ENCODE results near the gene TBC1D9. TPM values are rescaled to one million over a fixed set of nuclear protein-coding genes. Genes with fewer than 3 reads are reported as not detected.

The TBC1D9 gene
- total RNA-seq, 2 experiments from 2014 or later = 0.04 TPM; not detected in 1

DNA sequence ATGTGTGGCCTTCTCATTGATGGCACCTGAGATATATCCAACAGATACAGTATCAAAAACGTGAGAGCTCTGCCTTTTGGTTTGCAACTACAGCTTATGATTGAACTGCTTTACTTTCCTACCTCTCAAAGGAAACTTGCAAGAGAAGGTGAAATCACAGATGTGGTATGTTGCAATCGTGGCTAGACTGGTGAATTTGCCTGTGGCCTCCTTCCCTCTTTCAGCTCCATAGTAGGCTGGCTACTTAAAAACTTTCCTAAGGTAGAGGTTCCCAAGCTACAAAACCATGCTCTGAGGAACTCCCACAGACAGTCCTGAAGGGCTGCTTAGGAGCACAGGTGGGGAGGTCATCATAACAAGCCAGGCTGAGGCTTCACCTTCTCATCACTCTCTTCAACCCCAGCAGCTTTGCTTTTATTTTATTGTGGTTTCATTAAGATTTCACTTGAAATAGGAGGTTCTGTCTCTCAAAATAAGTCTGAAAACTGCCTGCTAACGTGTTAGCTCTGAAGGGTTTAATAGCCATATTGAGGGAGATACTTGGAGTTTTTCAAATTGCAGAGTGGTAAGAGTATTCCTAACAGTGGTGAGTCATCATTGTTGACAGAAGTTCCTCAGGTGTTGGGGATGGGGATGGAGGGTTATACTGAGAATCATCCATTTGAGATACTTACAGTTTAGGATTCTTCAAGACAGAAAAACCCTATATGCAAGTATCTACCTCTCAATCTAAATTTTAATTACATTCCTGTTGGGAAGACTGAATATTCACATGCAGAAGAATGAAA is 93.9 kb downstream of the TBC1D9 start:
- H3K36me3 Mint-ChIP-seq (ENCODE audit: low read depth) = no peaks in the 10 kb centered on the region
- POLR2A ChIA-PET = no interaction called here
- H3K4me1 Mint-ChIP-seq = peaks cover 5% of the 10 kb centered on the region
- H3K4me3 Mint-ChIP-seq = no peak overlapping the region
- peaks cover 4% of the 10 kb centered on the region for H3K27me3 Mint-ChIP-seq
- DNase-seq = no peak
- no peak overlapping the region for H3K27ac Mint-ChIP-seq
- no peaks in the 10 kb centered on the region for H3K9me3 Mint-ChIP-seq
- CTCF ChIA-PET = no interaction called here

DNA sequence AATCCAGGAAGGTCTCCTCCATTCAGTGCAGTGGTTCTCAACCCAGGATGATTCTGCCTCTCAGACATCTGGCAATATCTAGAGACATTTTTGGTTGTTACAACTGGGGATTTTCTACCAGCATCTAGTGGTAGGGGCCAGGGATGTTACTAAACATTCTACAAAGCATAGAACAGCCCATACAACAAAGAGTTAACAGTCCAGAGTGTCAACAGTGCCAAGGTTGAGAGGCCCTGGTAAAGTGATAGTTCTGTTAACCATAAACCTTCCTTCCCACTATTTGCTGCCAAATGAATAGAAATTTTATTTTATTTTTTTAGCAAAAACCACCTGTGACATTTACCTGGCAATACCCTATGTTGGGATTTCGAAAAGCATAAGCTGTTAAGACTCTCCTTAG is 94.6 kb downstream of the TBC1D9 start:
- ChIA-PET POLR2A (no interaction called here), CTCF (no interaction called here)

DNA sequence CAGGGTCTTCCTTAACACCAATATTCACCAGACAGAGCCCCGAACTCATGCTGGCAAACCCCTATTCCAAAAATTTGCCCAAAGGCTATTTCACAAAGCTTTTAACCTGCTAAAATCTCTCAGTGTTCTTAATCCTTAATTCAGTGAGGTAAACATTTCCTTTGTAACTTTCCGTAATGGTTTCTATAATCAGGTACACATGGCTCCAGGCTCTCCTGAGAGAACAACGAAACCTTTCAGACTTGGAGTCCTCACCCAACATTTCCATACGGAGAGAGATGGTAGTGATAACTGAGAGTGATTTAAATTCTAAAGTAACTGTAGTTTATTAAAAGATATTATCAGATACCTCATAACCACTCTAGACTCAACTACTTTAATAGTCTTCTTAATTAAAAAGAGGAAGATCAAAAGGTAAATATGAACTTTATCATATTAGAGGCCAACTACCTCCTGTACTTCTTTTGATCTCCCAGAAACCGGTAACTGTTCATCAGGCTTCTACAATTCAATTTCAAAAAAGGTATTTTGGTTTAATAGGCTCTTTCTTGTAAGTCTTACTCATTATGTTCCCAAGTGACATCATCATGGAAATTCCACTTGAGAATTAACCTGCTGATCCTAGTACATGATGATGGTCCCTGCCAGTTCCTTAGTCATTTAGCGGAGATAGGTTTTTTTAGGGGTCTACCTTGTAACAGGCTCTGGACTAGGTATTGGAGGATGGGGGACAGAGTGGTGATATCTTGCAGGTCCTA is 96.1 kb downstream of the TBC1D9 start:
- CTCF ChIA-PET = no interaction called here
- peaks cover 9% of the 10 kb centered on the region for H3K27me3 Mint-ChIP-seq
- DNase-seq = no peak
- no peaks in the 10 kb centered on the region for H3K4me1 Mint-ChIP-seq
- H3K4me3 Mint-ChIP-seq = no peak overlapping the region
- no peaks in the 10 kb centered on the region for H3K36me3 Mint-ChIP-seq (ENCODE audit: low read depth)
- H3K27ac Mint-ChIP-seq = no peak overlapping the region
- no peaks in the 10 kb centered on the region for H3K9me3 Mint-ChIP-seq
- POLR2A ChIA-PET = no interaction called here

More for the DNA sequence above, 94.6 kb downstream of the TBC1D9 start:
- Mint-ChIP-seq H3K9me3 (no peaks in the 10 kb centered on the region), H3K27ac (no peak overlapping the region), H3K4me3 (no peak overlapping the region), H3K4me1 (no peaks in the 10 kb centered on the region), H3K27me3 (peaks cover 4% of the 10 kb centered on the region), H3K36me3 (ENCODE audit: low read depth) (no peaks in the 10 kb centered on the region)
- no peak for DNase-seq

DNA sequence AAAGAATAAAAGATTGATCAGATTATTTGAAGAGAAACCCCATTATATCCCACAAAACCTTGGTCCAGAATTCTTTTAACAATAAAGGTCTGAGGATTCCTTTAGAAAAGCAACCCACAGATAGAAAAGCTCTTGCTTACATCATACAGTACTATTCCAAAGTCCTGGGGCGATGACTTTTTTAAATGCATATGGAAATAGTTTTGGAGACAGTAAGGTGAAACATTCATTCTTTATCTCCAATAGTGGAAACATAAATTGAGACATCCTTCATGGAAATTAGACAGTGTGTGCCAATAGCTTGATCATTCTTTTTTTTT is 101.7 kb downstream of the TBC1D9 start:
- Mint-ChIP-seq H3K4me3 (no peak overlapping the region), H3K4me1 (no peaks in the 10 kb centered on the region), H3K9me3 (no peaks in the 10 kb centered on the region), H3K36me3 (ENCODE audit: low read depth) (no peaks in the 10 kb centered on the region), H3K27ac (no peak overlapping the region), H3K27me3 (peaks cover 11% of the 10 kb centered on the region)
- CTCF ChIA-PET = no interaction called here
- POLR2A ChIA-PET = no interaction called here
- DNase-seq = no peak

DNA sequence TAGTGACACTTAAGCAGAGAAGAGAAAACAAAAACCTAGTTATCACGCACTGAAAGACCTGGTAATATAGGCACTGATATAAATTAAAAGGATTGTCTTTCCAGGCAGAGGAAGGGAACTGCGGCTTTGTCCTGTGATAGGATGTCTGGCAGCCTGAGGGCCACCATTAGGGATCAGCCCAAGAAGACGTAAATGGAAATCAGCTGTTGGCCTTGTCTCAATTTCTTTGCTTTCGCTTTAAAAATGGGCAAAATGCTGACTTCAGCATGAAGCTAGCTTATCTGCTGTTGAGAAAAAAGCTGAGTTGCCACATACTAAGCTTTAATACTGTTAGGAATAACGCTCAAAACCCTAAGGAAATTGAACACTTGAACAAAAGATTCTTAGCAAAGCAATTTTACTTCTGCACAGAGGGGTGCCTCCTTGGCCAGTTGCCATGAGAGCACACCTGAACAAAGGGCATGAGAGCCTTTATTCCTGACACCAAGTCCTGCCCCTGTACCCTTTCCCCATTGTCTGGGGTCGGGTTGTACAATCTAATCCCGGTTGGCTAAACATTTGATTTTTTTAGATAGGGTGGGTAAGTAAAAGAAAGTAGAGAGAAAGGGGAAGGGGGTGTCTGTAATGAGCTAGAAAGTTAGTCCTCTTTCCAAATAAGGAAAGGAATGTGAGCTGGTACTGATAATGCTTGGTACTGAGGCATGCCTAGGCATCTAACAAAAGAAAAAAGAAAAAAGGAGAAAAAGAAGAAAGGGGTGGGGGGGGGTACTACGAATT is 102.3 kb downstream of the TBC1D9 start:
- no peak overlapping the region for H3K4me3 Mint-ChIP-seq
- CTCF ChIA-PET = interaction anchor here (0.7 kb wide), 1 partner anchor 1630 kb away, joined by 3 read pairs; no protein-coding TSS in a partner anchor
- no peaks in the 10 kb centered on the region for H3K36me3 Mint-ChIP-seq (ENCODE audit: low read depth)
- DNase-seq = no peak
- no peak overlapping the region for H3K27ac Mint-ChIP-seq
- peaks cover 11% of the 10 kb centered on the region for H3K27me3 Mint-ChIP-seq
- H3K9me3 Mint-ChIP-seq = no peaks in the 10 kb centered on the region
- POLR2A ChIA-PET = no interaction called here
- H3K4me1 Mint-ChIP-seq = no peaks in the 10 kb centered on the region

DNA sequence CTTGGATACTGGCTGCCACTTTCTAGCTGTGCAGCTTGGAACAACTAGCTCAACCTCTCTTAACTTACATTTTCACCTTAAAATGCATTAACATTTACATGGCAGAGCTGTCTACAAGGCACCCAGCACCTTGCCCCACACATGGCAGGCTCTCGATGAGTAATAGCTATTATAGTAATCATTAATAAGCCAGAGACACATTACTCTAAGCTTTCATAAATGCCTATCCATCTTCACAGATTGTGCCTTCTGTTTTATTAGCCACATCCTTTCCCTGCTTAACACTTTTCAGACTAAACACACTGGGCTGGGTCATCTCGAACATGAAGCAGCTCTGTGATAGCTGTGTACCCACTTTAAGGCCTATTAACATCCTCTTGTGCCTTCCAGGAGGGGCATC is 103.6 kb downstream of the TBC1D9 start:
- Mint-ChIP-seq H3K36me3 (ENCODE audit: low read depth) (no peaks in the 10 kb centered on the region), H3K4me3 (no peak overlapping the region), H3K9me3 (no peaks in the 10 kb centered on the region), H3K4me1 (no peaks in the 10 kb centered on the region), H3K27me3 (peaks cover 15% of the 10 kb centered on the region), H3K27ac (no peak overlapping the region)
- DNase-seq = no peak
- POLR2A ChIA-PET = no interaction called here
- CTCF ChIA-PET = interaction anchor here (1.2 kb wide), 1 partner anchor 353 kb away, joined by 3 read pairs; no protein-coding TSS in a partner anchor

DNA sequence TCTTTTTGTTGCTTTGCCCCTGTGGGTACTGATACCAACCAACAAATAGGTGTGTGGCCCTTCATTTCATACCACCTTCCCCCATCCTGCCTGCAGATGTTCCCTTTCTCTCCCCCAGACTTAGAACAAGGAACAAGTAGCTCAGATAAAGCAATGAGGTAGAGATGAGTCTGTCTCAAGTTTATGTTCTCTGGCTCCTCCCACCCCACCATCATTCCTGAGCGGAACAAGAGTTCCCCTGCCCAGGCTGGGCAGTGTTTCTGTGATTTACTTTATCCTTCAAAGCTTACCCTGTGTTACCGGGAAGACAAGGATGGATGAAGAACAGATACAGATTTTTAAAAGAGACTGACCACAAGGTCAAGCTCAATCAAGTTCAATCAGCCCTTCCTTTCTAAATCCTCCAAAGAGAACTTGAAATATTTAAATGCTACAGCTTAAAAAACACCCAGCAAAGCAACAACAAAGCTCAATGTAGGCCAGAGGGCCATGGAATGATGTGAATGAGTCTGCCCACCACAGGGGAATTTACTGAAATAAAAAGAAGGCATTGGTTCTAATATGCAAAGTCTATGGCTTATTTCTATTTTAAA is 107.4 kb downstream of the TBC1D9 start:
- no peaks in the 10 kb centered on the region for H3K4me1 Mint-ChIP-seq

DNA sequence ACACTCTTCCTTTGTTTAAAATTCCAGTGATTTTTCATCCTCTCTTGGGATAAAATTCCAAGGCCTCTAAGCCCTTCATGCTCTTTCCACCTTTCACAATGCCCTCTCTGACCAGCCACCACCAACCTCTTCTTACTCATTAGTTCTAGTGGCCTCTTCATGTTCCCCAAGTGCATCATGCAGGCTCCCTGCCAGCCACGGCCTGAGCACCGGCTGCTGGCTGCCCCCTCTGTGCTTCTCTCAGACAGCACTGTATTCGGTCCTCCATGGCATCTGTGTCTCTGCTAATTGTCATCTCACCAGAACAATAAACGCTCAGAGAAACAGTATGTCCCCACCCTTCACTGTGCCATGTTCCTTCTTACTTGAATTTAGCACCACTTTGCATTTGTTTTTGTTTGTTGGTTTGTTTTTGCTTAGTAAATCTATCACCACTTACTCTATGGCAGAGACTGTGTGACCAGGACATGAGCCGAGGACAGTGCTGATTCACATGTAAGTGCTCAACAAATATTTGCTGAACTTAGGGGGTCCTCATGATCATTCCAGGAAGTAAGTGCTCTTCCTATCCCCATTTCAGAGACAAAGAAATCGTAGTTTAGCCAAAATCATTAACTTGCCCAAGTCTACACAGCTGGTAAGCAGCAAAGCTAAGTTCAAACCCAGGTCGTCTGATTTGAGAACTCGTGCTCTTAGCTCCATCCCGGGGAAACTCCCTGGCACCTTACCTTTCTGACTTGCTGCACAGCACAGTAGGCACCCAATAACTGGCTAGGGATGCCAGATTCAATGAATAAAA is 110.4 kb downstream of the TBC1D9 start:
- Mint-ChIP-seq H3K36me3 (ENCODE audit: low read depth) (no peaks in the 10 kb centered on the region), H3K4me3 (no peak overlapping the region), H3K27ac (no peak overlapping the region), H3K9me3 (no peaks in the 10 kb centered on the region), H3K4me1 (no peaks in the 10 kb centered on the region), H3K27me3 (peaks cover 9% of the 10 kb centered on the region)
- ChIA-PET POLR2A (no interaction called here), CTCF (interaction anchor here (1.0 kb wide), 1 partner anchor 567 kb away, joined by 3 read pairs; no protein-coding TSS in a partner anchor)
- DNase-seq = no peak

More for the DNA sequence above, 107.4 kb downstream of the TBC1D9 start:
- H3K27me3 Mint-ChIP-seq = peaks cover 14% of the 10 kb centered on the region
- H3K27ac Mint-ChIP-seq = no peak overlapping the region
- ChIA-PET POLR2A (no interaction called here), CTCF (no interaction called here)
- DNase-seq = no peak
- H3K9me3 Mint-ChIP-seq = no peaks in the 10 kb centered on the region
- H3K4me3 Mint-ChIP-seq = no peak overlapping the region
- H3K36me3 Mint-ChIP-seq (ENCODE audit: low read depth) = no peaks in the 10 kb centered on the region

DNA sequence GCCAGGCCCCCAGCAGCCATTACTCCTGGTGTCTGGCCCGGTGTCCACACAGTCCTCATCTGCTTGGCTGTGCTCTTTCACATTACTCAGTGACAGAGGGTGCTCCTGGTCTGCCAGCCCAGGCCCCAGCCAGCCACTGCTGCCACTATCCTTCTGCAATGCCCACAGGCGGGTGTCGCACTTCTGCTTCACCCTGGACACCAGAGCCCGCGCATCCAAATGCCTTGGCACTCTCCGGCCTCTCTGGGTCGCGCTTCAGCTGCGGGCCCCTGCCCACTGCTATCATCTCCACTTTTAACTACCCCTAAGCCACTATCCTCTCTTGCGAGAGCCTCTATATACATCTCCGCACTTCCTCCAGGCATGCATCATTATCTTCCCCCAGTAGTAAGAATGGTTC is 111.0 kb downstream of the TBC1D9 start:
- DNase-seq = no peak
- no peaks in the 10 kb centered on the region for H3K4me1 Mint-ChIP-seq
- H3K27ac Mint-ChIP-seq = no peak overlapping the region
- no peak overlapping the region for H3K4me3 Mint-ChIP-seq
- POLR2A ChIA-PET = no interaction called here
- CTCF ChIA-PET = interaction anchor here (1.0 kb wide), 1 partner anchor 568 kb away, joined by 3 read pairs; no protein-coding TSS in a partner anchor
- H3K27me3 Mint-ChIP-seq = peaks cover 9% of the 10 kb centered on the region
- no peaks in the 10 kb centered on the region for H3K36me3 Mint-ChIP-seq (ENCODE audit: low read depth)
- no peaks in the 10 kb centered on the region for H3K9me3 Mint-ChIP-seq

DNA sequence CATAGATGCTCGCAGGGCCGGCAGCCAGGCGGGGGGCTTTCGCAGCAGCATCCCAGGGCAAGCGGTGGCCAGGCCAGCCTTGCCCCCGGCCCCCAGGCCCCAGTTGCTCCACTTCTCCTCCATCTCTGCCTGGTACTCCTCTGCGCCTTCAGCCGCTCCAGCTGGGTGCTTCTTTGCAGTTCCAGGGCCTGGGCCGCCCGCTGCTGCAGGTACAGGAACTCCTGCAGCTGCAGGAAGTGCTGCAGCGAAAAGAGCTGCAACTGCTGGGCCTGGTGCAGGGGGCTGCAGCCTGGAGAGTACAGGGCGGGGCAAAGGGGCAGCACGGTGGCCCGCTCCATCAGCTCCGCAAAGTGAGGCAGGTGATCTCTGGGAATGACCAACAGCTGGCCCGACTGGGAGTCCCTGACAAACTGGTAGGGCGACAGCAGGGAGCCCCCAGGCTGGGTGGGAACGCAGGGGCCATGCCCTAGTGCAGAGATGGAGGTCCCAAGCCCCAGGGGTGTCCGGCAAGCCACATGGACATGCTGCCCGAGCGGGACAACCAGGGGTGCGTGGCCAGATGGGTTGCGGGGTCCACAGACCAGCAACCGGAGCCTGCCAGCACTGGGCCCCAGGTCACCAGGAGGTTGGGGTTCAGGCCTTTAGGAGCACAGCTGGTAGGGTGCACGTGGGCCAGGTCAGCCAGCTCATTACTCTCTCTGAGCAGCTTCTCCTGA is 111.6 kb downstream of the TBC1D9 start:
- no peak for DNase-seq
- Mint-ChIP-seq H3K9me3 (no peaks in the 10 kb centered on the region), H3K27ac (no peak overlapping the region), H3K4me3 (no peak overlapping the region), H3K27me3 (peaks cover 9% of the 10 kb centered on the region), H3K36me3 (ENCODE audit: low read depth) (no peaks in the 10 kb centered on the region), H3K4me1 (no peaks in the 10 kb centered on the region)
- CTCF ChIA-PET = interaction anchor here (0.6 to 1.0 kb wide), 2 partner anchors 303 to 568 kb away, joined by 3 read pairs; no protein-coding TSS in a partner anchor
- POLR2A ChIA-PET = no interaction called here

DNA sequence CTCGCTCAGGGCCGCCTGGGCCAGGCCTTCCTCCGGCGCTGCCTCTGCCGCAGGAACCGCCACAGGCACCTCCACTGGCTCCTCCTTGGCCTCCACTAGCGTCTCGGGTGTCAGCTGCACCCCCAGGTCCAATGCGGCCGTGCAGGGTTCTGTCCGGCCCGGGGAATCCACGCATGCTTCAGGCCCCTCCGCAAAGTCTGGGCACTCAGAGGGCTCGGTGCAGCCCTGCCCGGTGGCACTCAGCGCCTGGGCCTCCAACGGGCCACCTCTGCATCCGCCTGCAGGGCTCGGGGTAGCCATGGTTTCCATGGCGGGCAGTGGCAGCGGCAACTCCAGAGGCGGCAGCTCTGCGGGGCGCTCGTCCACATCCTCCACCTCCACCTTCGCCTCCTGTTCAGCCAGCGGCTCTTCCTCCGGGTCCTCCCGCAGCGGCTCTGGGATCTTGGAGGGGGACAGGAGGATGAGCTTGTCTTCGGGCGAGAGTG is 112.6 kb downstream of the TBC1D9 start:
- H3K4me1 Mint-ChIP-seq = no peaks in the 10 kb centered on the region
- CTCF ChIA-PET = no interaction called here
- H3K36me3 Mint-ChIP-seq (ENCODE audit: low read depth) = no peaks in the 10 kb centered on the region
- H3K4me3 Mint-ChIP-seq = no peak overlapping the region
- peaks cover 10% of the 10 kb centered on the region for H3K27me3 Mint-ChIP-seq
- no peaks in the 10 kb centered on the region for H3K9me3 Mint-ChIP-seq
- DNase-seq = no peak
- no peak overlapping the region for H3K27ac Mint-ChIP-seq
- POLR2A ChIA-PET = no interaction called here

All from activated CD4-positive, alpha-beta T cell treated with anti-CD3 and anti-CD28 coated beads, Interleukin-2, amount 10 ng/mL, durations not matched to agents 7 days and 5 days (primary cell).